Stimulated activated CD4-positive, alpha-beta T cell treated with anti-CD3 and anti-CD28 coated beads, Interleukin-1b, Interleukin-23, amount 100 ng/mL, for 24 hours (primary cell): Measurements from ENCODE around the gene CEP170B.
"Not testable (repeated sequence)": the region's sequence is repeated elsewhere in the genome, so short reads cannot be mapped to it uniquely, and the experiment has no call there.

Experiments used
- DNase-seq, 4 experiments: peaks; one replicate each; pipeline ENCODE4 v3.0.0-alpha.2; 2020; ENCODE audit warnings: low read depth in 4 of 4, low spot score in 1 of 4

CEP170B gene

GRCh38 chr14:104941508-104942365 is 76.7 kb downstream of the CEP170B start:
- no peak for DNase-seq

GRCh38 chr14:104942586-104942985 is 77.5 kb downstream of the CEP170B start:
- DNase-seq = no peak

- DNase-seq = not testable (repeated sequence)
These were observed 78.3 kb downstream of the CEP170B start for GRCh38 chr14:104943216-104944015.

- not testable (repeated sequence) for DNase-seq
These were observed 78.9 kb downstream of the CEP170B start for GRCh38 chr14:104944016-104944308.

- not testable (repeated sequence) for DNase-seq
These were observed 79.6 kb downstream of the CEP170B start for GRCh38 chr14:104944436-104945205.

GRCh38 chr14:104945266-104945665 is 80.2 kb downstream of the CEP170B start:
- DNase-seq = not testable (repeated sequence)
